ENCODE results near the gene RPL15. TPM values are rescaled to one million over a fixed set of nuclear protein-coding genes. Genes with fewer than 3 reads are reported as not detected.

Gene RPL15
- 1,706 and 1,853 TPM in 2 replicates for total RNA-seq

GRCh38 chr3:23916886-23917678 is at the start of gene RPL15, which contains the start of gene NKIRAS1:
RPL15 (plus strand) TSS chr3:23917132; CDS start chr3:23917860, 728 bp downstream.
NKIRAS1 (minus strand) TSS chr3:23916990; CDS start chr3:23910904, 6,086 bp downstream.

DNA sequence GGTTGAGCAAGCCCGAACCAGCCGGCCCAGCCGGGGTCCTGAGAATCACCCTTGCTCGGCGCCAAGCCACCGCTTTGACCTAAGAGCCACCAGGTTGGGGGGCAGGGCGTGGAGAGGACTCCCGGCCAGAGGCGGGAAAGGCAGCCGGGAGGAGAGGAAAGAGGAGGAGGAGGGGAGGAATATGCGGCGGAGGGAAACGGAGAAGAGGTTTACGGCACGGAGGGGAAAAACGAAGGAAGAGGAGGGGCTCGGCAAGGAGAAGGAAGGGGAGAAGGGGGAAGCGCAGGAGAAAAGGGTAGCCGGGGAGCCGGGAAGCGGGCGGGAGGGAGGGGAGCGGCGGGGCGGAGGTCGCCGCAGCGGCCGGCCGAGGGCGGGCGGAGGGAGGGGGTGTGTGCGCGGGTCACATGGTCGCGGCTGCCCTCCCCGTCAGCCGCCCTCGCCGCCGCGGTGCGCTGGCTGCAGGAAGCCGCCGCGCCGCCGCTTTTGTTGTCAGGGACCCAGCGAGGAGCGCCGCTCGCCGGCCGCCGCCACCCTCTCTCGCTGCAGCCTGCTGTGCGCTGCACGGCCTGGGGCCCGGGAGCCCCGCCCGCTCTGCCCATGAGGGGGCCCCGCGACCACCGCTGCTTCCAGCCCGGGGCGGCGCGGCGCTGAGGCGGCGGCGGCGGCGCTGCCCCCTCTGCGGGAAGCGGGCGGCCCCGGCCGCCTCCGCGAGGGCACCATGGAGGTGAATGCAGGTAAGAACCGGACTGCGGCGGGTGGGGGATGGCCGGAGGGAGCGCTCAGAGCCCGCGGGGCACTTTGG is 28.1 kb downstream of the RPL15 start, which contains the start of gene NR1D2:
TSS of gene NR1D2 (plus strand) at position 426 of the 802 bp plus-strand sequence. CDS start at position 719, 293 bp downstream.

Other genes starting within 250 kb of the RPL15 start
- gene UBE2E1, start 111.2 kb upstream of the RPL15 start, total RNA-seq, result 80.1 and 114 TPM in 2 replicates
- gene NKIRAS1, start 142 bp upstream of the RPL15 start, total RNA-seq, result 4.7 and 8.1 TPM in 2 replicates
- 15.1 and 44.4 TPM in 2 replicates for gene NR1D2, start 28.2 kb downstream of the RPL15 start, total RNA-seq

All from bladder microvascular endothelial cell (primary cell).